ENCODE results near the gene NTNG1. TPM values are rescaled to one million over a fixed set of nuclear protein-coding genes. Genes with fewer than 3 reads are reported as not detected.

NTNG1 gene
- total RNA-seq, 2 donors from 2014 or later: 2.5 to 2.6 TPM

DNA sequence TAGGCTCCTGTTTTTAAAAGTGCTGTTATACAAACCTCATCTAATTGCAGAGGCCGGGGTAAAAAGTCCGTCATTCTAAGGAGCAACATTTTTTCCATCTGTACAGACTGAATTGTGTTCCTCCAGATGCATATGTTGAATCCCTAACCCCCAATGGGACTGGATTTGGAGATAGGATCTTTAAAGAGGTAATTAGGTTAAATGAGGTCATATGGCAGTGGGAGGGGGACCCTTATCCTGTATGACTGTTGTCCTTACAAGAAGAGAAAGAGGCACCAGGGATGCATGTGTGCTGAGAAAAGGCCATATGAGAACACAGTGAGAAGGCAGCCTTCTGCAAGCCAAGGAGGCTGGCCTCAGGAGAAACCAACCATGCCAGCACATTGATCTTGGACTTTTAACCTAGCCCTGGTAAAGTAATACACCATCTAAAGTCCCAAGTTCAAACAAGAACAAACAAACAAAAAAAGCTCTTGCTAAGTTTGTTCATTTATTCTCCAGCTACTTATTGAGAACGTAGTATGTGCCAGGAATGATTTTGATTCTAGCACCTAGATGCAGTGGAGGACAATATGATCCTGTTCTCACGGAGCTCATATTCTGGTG is 352.4 kb downstream of the NTNG1 start:
- 92 to 100% methylated on average over 4 of the region's 4 CpGs for WGBS, 2 experiments (ENCODE audit: insufficient coverage in 1 of 2, insufficient read length in 1 of 2)
- Histone ChIP-seq H3K36me3 (ENCODE audit: control insufficient read depth, insufficient read depth, low read length) (no peaks in the 10 kb centered on the region), H3K4me1 (ENCODE audit: control insufficient read depth, insufficient read depth, low read length) (no peaks in the 10 kb centered on the region), H3K9me3 (ENCODE audit: control insufficient read depth, low read length) (no peaks in the 10 kb centered on the region), H3K27ac (ENCODE audit: low read depth, low read length) (no peak overlapping the region), H3K27me3 (ENCODE audit: control insufficient read depth, insufficient read depth, low read length, poor library complexity, severe bottlenecking) (no peaks in the 10 kb centered on the region), H3K9ac (ENCODE audit: extremely low read depth, low read length, poor library complexity, severe bottlenecking) (no peak overlapping the region), H3K4me3 (ENCODE audit: low read length) (no peak overlapping the region)
- peaks cover 2% of the 10 kb centered on the region for H3K27me3 Mint-ChIP-seq (ENCODE audit: insufficient read depth)
- no peak for DNase-seq
- no peaks in the 10 kb centered on the region for H3K9me3 Mint-ChIP-seq
- H3K4me1 Mint-ChIP-seq: peaks cover 23% of the 10 kb centered on the region
- H3K27ac Mint-ChIP-seq: no peak overlapping the region
- TF ChIP-seq, protein P1, sequence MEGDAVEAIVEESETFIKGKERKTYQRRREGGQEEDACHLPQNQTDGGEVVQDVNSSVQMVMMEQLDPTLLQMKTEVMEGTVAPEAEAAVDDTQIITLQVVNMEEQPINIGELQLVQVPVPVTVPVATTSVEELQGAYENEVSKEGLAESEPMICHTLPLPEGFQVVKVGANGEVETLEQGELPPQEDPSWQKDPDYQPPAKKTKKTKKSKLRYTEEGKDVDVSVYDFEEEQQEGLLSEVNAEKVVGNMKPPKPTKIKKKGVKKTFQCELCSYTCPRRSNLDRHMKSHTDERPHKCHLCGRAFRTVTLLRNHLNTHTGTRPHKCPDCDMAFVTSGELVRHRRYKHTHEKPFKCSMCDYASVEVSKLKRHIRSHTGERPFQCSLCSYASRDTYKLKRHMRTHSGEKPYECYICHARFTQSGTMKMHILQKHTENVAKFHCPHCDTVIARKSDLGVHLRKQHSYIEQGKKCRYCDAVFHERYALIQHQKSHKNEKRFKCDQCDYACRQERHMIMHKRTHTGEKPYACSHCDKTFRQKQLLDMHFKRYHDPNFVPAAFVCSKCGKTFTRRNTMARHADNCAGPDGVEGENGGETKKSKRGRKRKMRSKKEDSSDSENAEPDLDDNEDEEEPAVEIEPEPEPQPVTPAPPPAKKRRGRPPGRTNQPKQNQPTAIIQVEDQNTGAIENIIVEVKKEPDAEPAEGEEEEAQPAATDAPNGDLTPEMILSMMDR (conservative IDR thresholded peaks at IDR 0.05): no peak
- no peak overlapping the region for H3K4me3 Mint-ChIP-seq
- no peaks in the 10 kb centered on the region for H3K36me3 Mint-ChIP-seq (ENCODE audit: low read depth)

GRCh38 chr1:107494061-107494460 is 353.2 kb downstream of the NTNG1 start:
- Mint-ChIP-seq H3K4me3 (no peak overlapping the region), H3K27ac (no peak overlapping the region), H3K27me3 (ENCODE audit: insufficient read depth) (peaks cover 2% of the 10 kb centered on the region), H3K36me3 (ENCODE audit: low read depth) (no peaks in the 10 kb centered on the region), H3K4me1 (peaks cover 19% of the 10 kb centered on the region), H3K9me3 (no peaks in the 10 kb centered on the region)
- H3K9ac ChIP-seq (ENCODE audit: extremely low read depth, low read length, poor library complexity, severe bottlenecking): no peak overlapping the region
- no peaks in the 10 kb centered on the region for H3K4me1 ChIP-seq (ENCODE audit: control insufficient read depth, insufficient read depth, low read length)
- H3K27ac ChIP-seq (ENCODE audit: low read depth, low read length): no peak overlapping the region
- H3K9me3 ChIP-seq (ENCODE audit: control insufficient read depth, low read length): no peaks in the 10 kb centered on the region
- no peak overlapping the region for H3K4me3 ChIP-seq (ENCODE audit: low read length)
- H3K27me3 ChIP-seq (ENCODE audit: control insufficient read depth, insufficient read depth, low read length, poor library complexity, severe bottlenecking): no peaks in the 10 kb centered on the region
- TF ChIP-seq, protein P1 (conservative IDR thresholded peaks at IDR 0.05): no peak
- H3K36me3 ChIP-seq (ENCODE audit: control insufficient read depth, insufficient read depth, low read length): no peaks in the 10 kb centered on the region
- WGBS, 2 experiments (ENCODE audit: insufficient coverage in 1 of 2, insufficient read length in 1 of 2): 97 to 98% methylated on average over 6 of the region's 6 CpGs
- DNase-seq: no peak

GRCh38 chr1:107496002-107496401 is 355.2 kb downstream of the NTNG1 start:
- no peak overlapping the region for H3K27ac Mint-ChIP-seq
- H3K4me1 Mint-ChIP-seq: peaks cover 16% of the 10 kb centered on the region
- no peak for DNase-seq
- no peaks in the 10 kb centered on the region for H3K9me3 Mint-ChIP-seq
- peaks cover 2% of the 10 kb centered on the region for H3K27me3 Mint-ChIP-seq (ENCODE audit: insufficient read depth)
- Histone ChIP-seq H3K27ac (ENCODE audit: low read depth, low read length) (no peak overlapping the region), H3K9me3 (ENCODE audit: control insufficient read depth, low read length) (no peaks in the 10 kb centered on the region), H3K9ac (ENCODE audit: extremely low read depth, low read length, poor library complexity, severe bottlenecking) (no peak overlapping the region), H3K27me3 (ENCODE audit: control insufficient read depth, insufficient read depth, low read length, poor library complexity, severe bottlenecking) (no peaks in the 10 kb centered on the region), H3K4me1 (ENCODE audit: control insufficient read depth, insufficient read depth, low read length) (no peaks in the 10 kb centered on the region), H3K4me3 (ENCODE audit: low read length) (no peak overlapping the region), H3K36me3 (ENCODE audit: control insufficient read depth, insufficient read depth, low read length) (no peaks in the 10 kb centered on the region)
- H3K4me3 Mint-ChIP-seq: no peak overlapping the region
- TF ChIP-seq, protein P1 (conservative IDR thresholded peaks at IDR 0.05): no peak
- no peaks in the 10 kb centered on the region for H3K36me3 Mint-ChIP-seq (ENCODE audit: low read depth)
- WGBS, 2 experiments (ENCODE audit: insufficient coverage in 1 of 2, insufficient read length in 1 of 2): 71% methylated on average over 1 of the region's 1 CpG; no CpG with 5 or more reads in 1 of the 2 experiments
